Lower lobe of right lung (tissue), 2 donors: Measurements from ENCODE around the gene DPP6. TPM values are rescaled to one million over a fixed set of nuclear protein-coding genes. Genes with fewer than 3 reads are reported as not detected.

Experiments
- ATAC-seq, 2 donors: fragments of 200-7000 bp; cut with Tn5 transposase; one replicate each; pipeline ENCODE4 v1.9.1; 2020 to 2022; ENCODE audit warnings: mild to moderate bottlenecking in 2 of 2, moderate library complexity in 2 of 2
- DNase-seq: peaks from one replicate; pipeline ENCODE4 v3.0.0-alpha.2; 2020
- H3K27ac ChIP-seq: fragments of 200-600 bp; one replicate; pipeline ENCODE4 v1.8.0; 2022
- H3K27me3 ChIP-seq: fragments of 200-600 bp; one replicate; pipeline ENCODE4 v1.8.0; 2022; ENCODE audit warnings: low read depth
- H3K36me3 ChIP-seq: fragments of 200-600 bp; one replicate; pipeline ENCODE4 v1.8.0; 2022; ENCODE audit warnings: mild to moderate bottlenecking
- H3K4me1 ChIP-seq: fragments of 200-600 bp; one replicate; pipeline ENCODE4 v1.8.0; 2022
- H3K4me3 ChIP-seq: fragments of 200-600 bp; one replicate; pipeline ENCODE4 v1.8.0; 2022; ENCODE audit warnings: mild to moderate bottlenecking
- H3K9me3 ChIP-seq: fragments of 200-600 bp; one replicate; pipeline ENCODE4 v1.8.0; 2022
- intact Hi-C: fragments of 100-400 bp; cut with DNase I; formaldehyde crosslinking; loops from one replicate; pipeline ENCODE4 v1.11.0; 2022
- total RNA-seq: library from RNA; stranded (reverse); fragmentation: NEBNext Ultra II Directional; extraction: Animal tissue kit (Norgen Biotek cat#: 25700); gene quantifications from one replicate; pipeline ENCODE4 v1.2.1, GENCODE V29; 2021
- TF ChIP-seq, protein P1 (sequence below): fragments of 200-600 bp; IDR thresholded peaks from one replicate; pipeline ENCODE4 v1.8.0; 2022; ENCODE audit warnings: antibody characterized with exemption, mild to moderate bottlenecking
- donor health status: DM: no; HTN: yes; CAD: no; lungs with severe emphysema.

Gene DPP6
- total RNA-seq, 1 donor from 2014 or later, result 0.71 TPM

GRCh38 chr7:154853063-154853726 lies 801.0 kb downstream of the DPP6 start:
- intact Hi-C loops, result no loop called here
- no peak for ATAC-seq
- Histone ChIP-seq H3K4me1 (no peaks in the 10 kb centered on the region), H3K27ac (no peak overlapping the region), H3K4me3 (no peak overlapping the region), H3K27me3 (no peaks in the 10 kb centered on the region), H3K9me3 (peaks cover 5% of the 10 kb centered on the region), H3K36me3 (no peaks in the 10 kb centered on the region)
- DNase-seq, result no peak
- TF ChIP-seq, protein P1, sequence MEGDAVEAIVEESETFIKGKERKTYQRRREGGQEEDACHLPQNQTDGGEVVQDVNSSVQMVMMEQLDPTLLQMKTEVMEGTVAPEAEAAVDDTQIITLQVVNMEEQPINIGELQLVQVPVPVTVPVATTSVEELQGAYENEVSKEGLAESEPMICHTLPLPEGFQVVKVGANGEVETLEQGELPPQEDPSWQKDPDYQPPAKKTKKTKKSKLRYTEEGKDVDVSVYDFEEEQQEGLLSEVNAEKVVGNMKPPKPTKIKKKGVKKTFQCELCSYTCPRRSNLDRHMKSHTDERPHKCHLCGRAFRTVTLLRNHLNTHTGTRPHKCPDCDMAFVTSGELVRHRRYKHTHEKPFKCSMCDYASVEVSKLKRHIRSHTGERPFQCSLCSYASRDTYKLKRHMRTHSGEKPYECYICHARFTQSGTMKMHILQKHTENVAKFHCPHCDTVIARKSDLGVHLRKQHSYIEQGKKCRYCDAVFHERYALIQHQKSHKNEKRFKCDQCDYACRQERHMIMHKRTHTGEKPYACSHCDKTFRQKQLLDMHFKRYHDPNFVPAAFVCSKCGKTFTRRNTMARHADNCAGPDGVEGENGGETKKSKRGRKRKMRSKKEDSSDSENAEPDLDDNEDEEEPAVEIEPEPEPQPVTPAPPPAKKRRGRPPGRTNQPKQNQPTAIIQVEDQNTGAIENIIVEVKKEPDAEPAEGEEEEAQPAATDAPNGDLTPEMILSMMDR, result no peak

DNA sequence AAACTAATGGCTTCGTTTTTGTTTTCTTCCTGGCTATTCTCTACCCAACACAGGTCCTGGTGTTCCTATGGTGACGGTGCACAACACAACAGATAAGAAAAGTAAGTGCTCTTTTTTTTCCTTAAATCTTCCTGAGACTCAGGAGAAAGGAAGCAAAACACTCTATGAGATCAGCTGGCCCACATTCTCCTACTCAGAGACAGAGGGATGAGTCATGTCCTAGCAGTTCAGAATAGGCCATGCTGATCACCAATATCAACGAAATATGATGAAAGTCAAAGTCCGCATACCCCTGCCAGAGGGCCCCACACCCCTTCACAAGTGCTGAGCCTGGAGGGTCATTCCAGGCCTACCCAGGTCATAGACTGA lies 801.5 kb downstream of the DPP6 start:
- Histone ChIP-seq H3K4me1 (no peaks in the 10 kb centered on the region), H3K4me3 (no peak overlapping the region), H3K27me3 (no peaks in the 10 kb centered on the region), H3K27ac (no peak overlapping the region), H3K9me3 (peaks cover 5% of the 10 kb centered on the region), H3K36me3 (no peaks in the 10 kb centered on the region)
- DNase-seq (no peak), ATAC-seq (no peak)
- TF ChIP-seq, protein P1, result no peak
- intact Hi-C loops, result no loop called here

DNA sequence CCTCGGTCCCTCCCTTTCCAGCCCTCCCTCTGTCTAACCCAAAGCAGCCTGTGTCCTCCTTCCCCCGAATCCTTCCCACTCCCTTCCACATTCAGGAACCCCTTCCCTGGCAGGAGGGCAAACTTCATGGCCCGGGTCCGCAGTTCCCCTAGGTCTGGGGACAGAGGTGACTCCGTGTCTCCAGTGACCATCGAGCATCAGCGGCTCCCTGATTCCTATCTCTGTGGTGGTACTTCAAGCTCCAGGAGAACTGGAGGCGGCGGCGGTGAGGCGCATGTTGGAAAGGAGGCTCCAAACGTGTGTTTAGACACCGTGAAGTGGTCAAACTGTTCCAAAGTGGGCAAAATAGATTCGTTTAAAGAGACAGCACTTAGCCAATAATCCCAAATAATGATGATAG lies 802.6 kb downstream of the DPP6 start:
- ATAC-seq (no peak), DNase-seq (no peak)
- intact Hi-C loops, result no loop called here
- no peaks in the 10 kb centered on the region for H3K27me3 ChIP-seq
- no peaks in the 10 kb centered on the region for H3K9me3 ChIP-seq
- H3K36me3 ChIP-seq, result no peaks in the 10 kb centered on the region
- H3K4me1 ChIP-seq, result no peaks in the 10 kb centered on the region
- H3K4me3 ChIP-seq, result no peak overlapping the region
- TF ChIP-seq, protein P1, result no peak
- H3K27ac ChIP-seq, result no peak overlapping the region

DNA sequence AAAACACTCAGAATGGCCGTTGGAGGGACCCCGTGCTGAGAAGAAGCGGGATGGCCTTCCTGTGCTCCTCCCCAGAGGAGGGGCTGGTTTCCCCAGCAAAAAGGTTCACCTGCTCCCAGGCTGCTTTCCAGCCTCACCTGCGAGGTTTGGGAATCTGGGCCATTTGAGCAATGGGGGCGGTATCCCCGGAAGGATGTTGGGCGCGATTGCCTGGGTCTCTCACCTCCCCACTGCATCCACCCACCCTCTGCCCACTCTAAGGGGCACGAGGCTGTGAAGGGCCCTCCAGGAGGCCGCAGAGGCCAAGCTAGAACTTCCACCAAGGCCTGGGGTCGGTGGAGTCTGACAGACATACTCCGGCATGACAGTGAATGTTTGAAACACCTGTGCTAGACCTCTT lies 803.2 kb downstream of the DPP6 start:
- ATAC-seq, result no peak
- no peaks in the 10 kb centered on the region for H3K27me3 ChIP-seq
- H3K4me1 ChIP-seq, result no peaks in the 10 kb centered on the region
- TF ChIP-seq, protein P1, result no peak
- no peak for DNase-seq
- no peak overlapping the region for H3K27ac ChIP-seq
- no peak overlapping the region for H3K4me3 ChIP-seq
- H3K9me3 ChIP-seq, result no peaks in the 10 kb centered on the region
- intact Hi-C loops, result no loop called here
- no peaks in the 10 kb centered on the region for H3K36me3 ChIP-seq

DNA sequence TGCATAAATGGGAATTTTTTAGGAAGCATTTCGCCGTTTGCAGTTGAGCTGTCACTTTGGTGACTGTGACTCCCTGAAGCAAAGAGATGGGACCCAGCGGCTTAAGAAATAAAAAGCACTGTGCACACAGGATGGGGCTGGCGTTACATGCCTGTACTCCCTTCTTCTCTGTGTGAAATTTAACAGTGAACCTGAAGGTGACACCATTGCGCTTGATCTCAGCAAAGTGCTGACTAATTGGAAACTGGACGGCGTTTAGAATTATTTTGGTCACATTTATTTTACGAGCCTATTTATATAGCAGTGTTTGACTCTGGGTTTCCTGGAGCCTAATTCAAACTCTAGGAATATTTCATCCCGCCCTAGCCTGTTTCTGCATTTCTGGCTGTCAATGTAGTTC lies 804.5 kb downstream of the DPP6 start:
- intact Hi-C loops, result no loop called here
- no peak for DNase-seq
- TF ChIP-seq, protein P1, result no peak

More for the DNA sequence above, 804.5 kb downstream of the DPP6 start:
- no peaks in the 10 kb centered on the region for H3K36me3 ChIP-seq
- no peaks in the 10 kb centered on the region for H3K9me3 ChIP-seq
- no peak overlapping the region for H3K27ac ChIP-seq
- no peaks in the 10 kb centered on the region for H3K27me3 ChIP-seq
- no peak overlapping the region for H3K4me3 ChIP-seq
- no peak for ATAC-seq
- H3K4me1 ChIP-seq, result no peaks in the 10 kb centered on the region
